HG03571 (cell line): ENCODE data around the gene PLEKHA1.

Experiments used
- ATAC-seq: cut with Tn5 transposase; IDR thresholded peaks from one replicate; pipeline ENCODE4 v1.9.1; 2021; ENCODE audit not compliant: unreplicated experiment

The PLEKHA1 gene

DNA sequence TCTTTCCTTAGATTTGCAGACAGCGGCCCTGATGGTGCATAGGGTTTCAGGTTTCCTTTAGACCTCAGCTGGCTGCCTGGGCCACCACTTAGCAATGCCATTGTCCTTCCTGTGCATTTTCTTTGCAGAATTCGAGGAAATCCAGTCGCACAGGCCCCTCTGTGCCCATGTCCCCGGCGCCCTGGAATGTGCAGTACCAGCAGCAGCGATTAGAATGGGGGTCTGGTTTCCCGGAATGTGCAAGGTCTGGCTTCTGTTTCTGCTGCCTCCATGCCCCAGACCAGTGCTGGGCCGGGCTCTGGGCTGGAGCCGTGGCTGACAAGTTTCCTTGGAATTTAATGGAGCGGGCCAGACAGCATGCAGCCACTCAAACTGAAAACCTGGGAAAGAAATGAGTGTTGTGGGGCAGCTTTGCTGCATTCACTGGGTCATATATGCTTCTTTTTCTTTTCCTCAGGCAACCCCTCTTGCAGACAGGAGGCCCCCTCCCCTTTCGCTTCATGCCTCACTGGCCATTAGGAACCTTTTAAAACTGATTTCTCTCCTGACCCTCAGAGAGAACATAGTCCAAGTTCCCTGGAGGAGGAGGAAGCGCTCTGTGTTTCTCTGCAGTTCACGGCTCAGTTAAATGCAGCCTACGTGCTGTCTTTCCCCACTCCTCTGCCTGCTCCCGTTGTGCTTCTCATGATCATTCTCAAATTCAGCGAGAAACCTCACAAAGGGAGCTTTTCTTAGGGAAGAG lies 101.3 kb downstream of the PLEKHA1 start:
- no peak for ATAC-seq

DNA sequence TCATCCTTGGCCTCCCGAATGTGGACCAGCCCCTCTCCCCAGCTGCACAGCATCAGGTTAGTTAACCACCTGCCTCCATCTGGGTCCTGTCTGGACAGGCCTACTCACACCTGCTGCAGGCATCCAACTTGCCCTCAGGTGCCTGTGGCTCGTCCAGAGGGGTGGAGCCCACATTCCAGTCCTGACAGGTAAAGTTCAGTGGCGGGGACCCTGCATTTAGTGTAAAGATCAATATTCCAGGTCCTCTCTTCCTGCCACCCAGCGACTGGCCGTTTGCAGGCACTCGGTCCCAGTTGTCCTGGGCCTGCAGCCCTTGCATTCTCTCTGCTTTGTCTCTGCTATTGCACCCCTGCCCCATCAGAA lies 101.8 kb downstream of the PLEKHA1 start:
- ATAC-seq, result no peak

DNA sequence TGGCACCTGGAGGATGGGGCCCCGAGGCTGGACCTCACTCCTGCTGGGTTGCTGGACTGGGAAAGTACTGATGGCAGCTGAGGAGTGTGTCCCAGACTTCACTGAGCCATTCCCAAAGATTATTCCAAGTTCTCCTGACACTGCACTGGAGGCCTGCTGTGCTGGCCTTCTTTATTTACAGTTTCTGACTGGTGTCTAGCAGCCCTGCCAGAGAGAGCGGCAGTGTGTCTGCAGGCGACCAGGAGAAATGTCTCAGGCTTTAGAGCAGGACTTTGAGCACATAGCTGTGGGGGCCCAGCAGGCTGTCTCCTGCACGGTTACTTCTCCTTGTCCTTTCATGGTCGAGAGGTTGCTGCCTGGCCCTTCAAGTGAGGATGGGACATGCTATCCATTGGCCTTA lies 102.9 kb downstream of the PLEKHA1 start:
- no peak for ATAC-seq

DNA sequence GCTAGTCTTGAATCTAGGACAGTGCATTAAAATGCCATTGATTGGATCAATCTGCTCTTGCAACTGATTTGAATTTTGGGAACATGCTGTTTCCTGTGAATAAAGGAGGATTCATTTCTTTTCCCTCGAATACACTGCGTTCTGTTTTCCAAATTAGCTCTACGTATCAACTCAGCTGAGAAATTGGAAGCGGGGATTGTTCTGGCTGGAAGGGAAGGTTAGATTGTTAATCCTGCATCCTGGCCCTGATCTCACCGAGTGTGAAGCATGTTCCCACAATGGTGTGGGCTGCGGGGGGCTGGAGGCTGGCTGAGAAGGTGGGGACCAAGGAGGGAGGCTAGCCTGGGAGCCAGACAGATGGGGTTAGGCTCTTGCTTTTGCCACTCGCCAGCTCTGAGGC lies 104.5 kb downstream of the PLEKHA1 start:
- no peak for ATAC-seq

DNA sequence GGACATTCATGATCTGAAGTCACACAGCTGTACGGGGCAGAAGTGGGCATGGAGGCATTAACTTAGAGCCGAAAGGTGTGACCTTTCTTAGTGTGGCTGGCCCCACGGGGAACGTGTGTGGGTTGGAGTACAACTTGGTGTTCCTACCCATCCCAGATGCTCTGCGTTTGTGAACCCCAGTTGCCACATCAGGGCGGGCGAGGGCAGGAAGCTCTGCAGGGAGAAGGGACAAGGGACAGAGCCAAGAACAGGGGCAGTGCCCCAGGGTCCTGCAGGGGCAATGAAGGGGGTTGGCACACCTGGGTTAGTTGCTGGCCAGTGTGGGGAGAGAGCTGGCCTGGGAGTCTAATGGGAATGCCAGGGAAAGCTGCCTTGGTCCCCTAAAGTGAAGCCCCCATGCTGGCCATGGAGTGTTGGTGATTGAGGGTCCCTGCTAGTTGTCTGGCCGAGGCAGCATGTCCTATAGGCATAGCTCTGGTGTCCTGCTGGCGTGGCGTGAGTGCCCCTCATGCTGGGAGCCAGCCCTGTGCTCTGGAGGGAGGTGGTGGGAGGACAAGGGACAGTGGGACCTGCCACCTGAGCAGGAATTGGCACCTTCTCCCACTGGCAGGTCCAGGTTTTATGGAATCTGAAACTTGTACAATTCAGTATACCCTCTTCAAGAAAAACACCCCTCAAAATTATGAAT lies 105.8 kb downstream of the PLEKHA1 start:
- ATAC-seq, result no peak

DNA sequence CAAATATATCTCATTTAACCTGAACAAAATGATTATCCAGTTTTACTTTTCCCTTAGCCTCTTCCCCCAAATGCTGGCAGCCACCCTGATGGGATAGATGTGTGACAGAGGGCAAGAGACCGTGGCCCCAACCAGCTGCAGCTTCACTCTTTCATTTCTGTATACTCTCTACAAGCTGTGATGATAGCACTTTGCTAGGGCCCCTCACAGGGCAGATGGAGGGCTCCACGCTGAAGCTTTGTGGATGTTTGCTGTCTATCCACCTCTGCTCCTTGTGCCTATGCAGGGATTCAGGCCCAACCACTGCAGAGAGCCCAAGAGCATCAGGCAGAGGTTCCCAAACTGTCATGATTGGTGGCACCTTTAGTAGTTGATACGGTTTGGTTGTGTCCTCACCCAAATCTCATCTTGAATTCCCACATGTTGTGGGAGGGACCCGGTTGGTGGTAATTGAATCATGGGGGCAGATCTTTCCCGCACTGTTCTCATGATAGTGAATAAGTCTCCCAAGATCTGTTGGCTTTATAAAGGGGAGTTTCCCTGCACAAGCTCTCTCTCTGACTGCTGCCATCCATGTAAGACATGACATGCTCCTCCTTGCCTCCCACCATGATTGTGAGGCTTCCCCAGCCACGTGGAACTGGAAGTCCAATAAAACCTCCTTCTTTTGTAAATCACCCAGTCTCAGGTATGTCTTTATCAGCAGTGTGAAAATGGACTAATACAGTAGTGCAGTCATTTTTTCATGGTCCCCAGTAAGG lies 107.0 kb downstream of the PLEKHA1 start:
- no peak for ATAC-seq
